ENCODE measurements around the gene STX1A.

STX1A gene

GRCh38 chr7:73718905-73719805, at the start of gene STX1A:
STX1A (minus strand) TSS chr7:73719669; CDS start chr7:73719631, 38 bp downstream.
- DNase-seq (ENCODE audit: low read depth in 2 of 2), result peak; percentile 43 to 53

- no peak for DNase-seq (ENCODE audit: low read depth in 2 of 2)
Measured at GRCh38 chr7:73768641-73769480, 49.4 kb upstream of the STX1A start.

- no peak for DNase-seq (ENCODE audit: low read depth in 2 of 2)
Measured at GRCh38 chr7:73766556-73767229, 47.2 kb upstream of the STX1A start.

GRCh38 chr7:73762659-73762999, 43.2 kb upstream of the STX1A start:
- no peak for DNase-seq (ENCODE audit: low read depth in 2 of 2)

GRCh38 chr7:73761854-73762658, 42.6 kb upstream of the STX1A start:
- no peak for DNase-seq (ENCODE audit: low read depth in 2 of 2)

GRCh38 chr7:73758581-73759138, 39.2 kb upstream of the STX1A start:
- DNase-seq (ENCODE audit: low read depth in 2 of 2), result no peak

GRCh38 chr7:73749931-73750776, 30.7 kb upstream of the STX1A start:
- no peak for DNase-seq (ENCODE audit: low read depth in 2 of 2)

GRCh38 chr7:73746378-73746777, 26.9 kb upstream of the STX1A start:
- DNase-seq (ENCODE audit: low read depth in 2 of 2), result no peak

- no peak for DNase-seq (ENCODE audit: low read depth in 2 of 2)
Measured at GRCh38 chr7:73742753-73743641, 23.5 kb upstream of the STX1A start.

- DNase-seq (ENCODE audit: low read depth in 2 of 2), result no peak
Measured at GRCh38 chr7:73742338-73742752, 22.9 kb upstream of the STX1A start.

GRCh38 chr7:73741600-73741999, 22.1 kb upstream of the STX1A start:
- no peak for DNase-seq (ENCODE audit: low read depth in 2 of 2)

- no peak for DNase-seq (ENCODE audit: low read depth in 2 of 2)
Measured at GRCh38 chr7:73740771-73741170, 21.3 kb upstream of the STX1A start.

- no peak for DNase-seq (ENCODE audit: low read depth in 2 of 2)
Measured at GRCh38 chr7:73740212-73740611, 20.7 kb upstream of the STX1A start.

GRCh38 chr7:73739387-73739767, 19.9 kb upstream of the STX1A start:
- no peak for DNase-seq (ENCODE audit: low read depth in 2 of 2)

GRCh38 chr7:73738612-73739386, 19.3 kb upstream of the STX1A start, which contains the start of gene ABHD11:
ABHD11 (minus strand) TSS chr7:73738802; CDS start chr7:73738770, 32 bp downstream.
- DNase-seq (ENCODE audit: low read depth in 2 of 2), result peak; percentile 99

GRCh38 chr7:73738220-73738611, 18.7 kb upstream of the STX1A start:
- peak in 1 of 2 donors; percentile 54 for DNase-seq (ENCODE audit: low read depth in 2 of 2)

- no peak for DNase-seq (ENCODE audit: low read depth in 2 of 2)
Measured at GRCh38 chr7:73737491-73738219, 18.2 kb upstream of the STX1A start.

Measured in stimulated activated CD8-positive, alpha-beta memory T cell treated with anti-CD3 and anti-CD28 coated beads, Interleukin-2, amount 100 ng/mL, for 1 hour (primary cell).